HCT116 (cell line): Measurements from ENCODE around the gene DCLK3. TPM values are rescaled to one million over a fixed set of nuclear protein-coding genes. Genes with fewer than 3 reads are reported as not detected.

Source experiments
- ATAC-seq: fragments of 200-7000 bp; cut with Tn5 transposase; 2 replicates; pipeline ENCODE4 v1.9.1; 2020; ENCODE audit warnings: mild to moderate bottlenecking, moderate library complexity
- BruUV-seq: library from RNA; stranded (reverse); fragments of 400-500 nt; replicated peaks from 2 replicates; lab custom pipeline; 2021; lab: Mats Ljungman, UMichigan
- CTCF ChIA-PET: fragments of 300-600 bp; sonication (Branson Sonifier 250); formaldehyde crosslinking; loops from one replicate; lab custom pipeline; 2021; ENCODE audit warnings: antibody characterized with exemption; lab: Charles Lee
- POLR2A ChIA-PET: fragments of 300-600, 350-600 bp; sonication (Branson Sonifier 250); formaldehyde crosslinking; loops from one replicate; lab custom pipeline; 2021; ENCODE audit warnings: antibody characterized with exemption; lab: Charles Lee
- RAD21 ChIA-PET, 2 experiments: fragments of 300-600 bp; sonication (Branson Sonifier 250); formaldehyde crosslinking; loops; one replicate each; lab custom pipeline; 2023; ENCODE audit warnings: low total read pairs in 2 of 2; ENCODE audit not compliant: uncharacterized antibody in 2 of 2, unreplicated experiment in 2 of 2, low non-redundant PET in 1 of 2; lab: Charles Lee
- DNase-seq: peaks from one replicate; pipeline ENCODE4 v3.0.0-alpha.2; 2010; ENCODE audit warnings: low read depth, low spot score
- H2AFZ ChIP-seq: fragments of 200-600 bp; shearing (Covaris generic), sonication (generic); 2 replicates; pipeline ENCODE4 v1.6.1; 2017; ENCODE audit warnings: low read depth, mixed run types, mixed read lengths, antibody characterized with exemption, low read length; ENCODE audit not compliant: poor library complexity, severe bottlenecking
- H3K27ac ChIP-seq: 2 replicates; pipeline ENCODE4 v1.5.1; 2012; ENCODE audit warnings: low read depth, low read length
- H3K27me3 ChIP-seq: fragments of 200-600 bp; sonication (generic); 2 replicates; pipeline ENCODE4 v1.6.1; 2016; ENCODE audit warnings: mixed run types, low read length, mixed read lengths; ENCODE audit not compliant: insufficient read depth
- H3K36me3 ChIP-seq, 2 experiments: fragments of 200-500 bp in 1 of 2; fragments of 200-600 bp in 1 of 2; sonication (Bioruptor generic) in 1 of 2; sonication (generic) in 1 of 2; 2 replicates each; pipeline versions ENCODE4 v1.5.1 to v1.6.1; 2014 to 2016; ENCODE audit warnings: low read length in 2 of 2, inconsistent platforms in 1 of 2, mixed read lengths in 1 of 2, mixed run types in 1 of 2; ENCODE audit not compliant: insufficient read depth in 2 of 2, control insufficient read depth in 1 of 2
- H3K4me1 ChIP-seq, 2 experiments: fragments of 200-600 bp in 1 of 2; sonication (generic) in 1 of 2; 2 replicates each; pipeline versions ENCODE4 v1.5.1 to v1.6.1; 2012 to 2017; ENCODE audit warnings: low read length in 2 of 2, inconsistent platforms in 1 of 2, mild to moderate bottlenecking in 1 of 2, mixed read lengths in 1 of 2, mixed run types in 1 of 2, moderate library complexity in 1 of 2; ENCODE audit not compliant: insufficient read depth in 2 of 2, control insufficient read depth in 1 of 2
- H3K4me2 ChIP-seq: fragments of 200-600 bp; sonication (generic); 2 replicates; pipeline ENCODE4 v1.6.1; 2017; ENCODE audit warnings: mixed run types, low read length, mixed read lengths
- H3K4me3 ChIP-seq, 2 experiments: fragments of 200-600 bp in 1 of 2; sonication (generic) in 1 of 2; replicated peaks in 1 of 2; 2 replicates each; pipeline ENCODE4 v1.5.1; 2011 to 2016; ENCODE audit warnings: low read length in 2 of 2, control low read depth in 1 of 2, low read depth in 1 of 2, mild to moderate bottlenecking in 1 of 2, mixed read lengths in 1 of 2, mixed run types in 1 of 2
- H3K79me2 ChIP-seq: fragments of 200-600 bp; sonication (generic); 2 replicates; pipeline ENCODE4 v1.6.1; 2017; ENCODE audit warnings: mild to moderate bottlenecking, mixed run types, low read length, moderate library complexity, mixed read lengths; ENCODE audit not compliant: insufficient read depth
- H3K9ac ChIP-seq: fragments of 200-600 bp; sonication (generic); 2 replicates; pipeline ENCODE4 v1.6.1; 2016; ENCODE audit warnings: low read length, mixed read lengths
- H3K9me2 ChIP-seq: fragments of 200-600 bp; sonication (generic), shearing (Covaris generic); 2 replicates; pipeline ENCODE4 v1.6.1; 2017; ENCODE audit warnings: mixed run types, mild to moderate bottlenecking, moderate library complexity; ENCODE audit not compliant: insufficient read depth
- H3K9me3 ChIP-seq, 2 experiments: fragments of 200-500 bp in 1 of 2; fragments of 200-600 bp in 1 of 2; sonication (Bioruptor generic) in 1 of 2; sonication (generic) in 1 of 2; 2 replicates each; pipeline ENCODE4 v1.6.1; 2014 to 2017; ENCODE audit warnings: low read length in 2 of 2, mixed read lengths in 2 of 2, inconsistent platforms in 1 of 2, low read depth in 1 of 2, mild to moderate bottlenecking in 1 of 2, mixed run types in 1 of 2, moderate library complexity in 1 of 2; ENCODE audit not compliant: control insufficient read depth in 1 of 2, insufficient read depth in 1 of 2
- H4K20me1 ChIP-seq: fragments of 200-600 bp; sonication (generic), shearing (Covaris generic); 2 replicates; pipeline ENCODE4 v1.6.1; 2017; ENCODE audit warnings: mixed run types, mild to moderate bottlenecking, moderate library complexity; ENCODE audit not compliant: insufficient read depth
- CBX3 ChIP-seq: IDR thresholded peaks from 2 replicates; pipeline ENCODE4 v1.6.1; 2012; ENCODE audit warnings: low read depth
- CEBPB ChIP-seq: IDR thresholded peaks from 2 replicates; pipeline ENCODE4 v1.6.1; 2012; ENCODE audit warnings: low read depth
- CTCF ChIP-seq, 3 experiments: fragments of 200-600 bp in 1 of 3; sonication (generic) in 1 of 3; IDR thresholded peaks in 2 of 3; conservative IDR thresholded peaks in 1 of 3; 2 replicates each; pipeline ENCODE4 v1.5.1; 2012 to 2017; ENCODE audit warnings: low read depth in 2 of 3, low read length in 2 of 3, antibody characterized with exemption in 1 of 3, borderline replicate concordance in 1 of 3, control low read depth in 1 of 3, mild to moderate bottlenecking in 1 of 3, mixed read lengths in 1 of 3, mixed run types in 1 of 3, moderate library complexity in 1 of 3; ENCODE audit not compliant: insufficient read depth in 1 of 3
- EGR1 ChIP-seq: IDR thresholded peaks from 2 replicates; pipeline ENCODE4 v1.6.1; 2012; ENCODE audit warnings: low read depth
- ELF1 ChIP-seq: IDR thresholded peaks from 2 replicates; pipeline ENCODE4 v1.6.1; 2012; ENCODE audit warnings: low read depth, borderline replicate concordance
- EZH2 ChIP-seq: fragments of 200-600 bp; sonication (generic); IDR thresholded peaks from 2 replicates; pipeline ENCODE4 v1.6.1; 2017; ENCODE audit warnings: antibody characterized with exemption, mixed run types
- EZH2phosphoT487 ChIP-seq: fragments of 200-600 bp; IDR thresholded peaks from 2 replicates; pipeline ENCODE4 v1.6.1; 2018; ENCODE audit warnings: antibody characterized with exemption, borderline replicate concordance
- FOSL1 ChIP-seq: IDR thresholded peaks from 2 replicates; pipeline ENCODE4 v1.6.1; 2012; ENCODE audit warnings: low read depth
- POLR2A ChIP-seq: IDR thresholded peaks from 2 replicates; pipeline ENCODE4 v1.7.0; 2011; ENCODE audit warnings: borderline replicate concordance; ENCODE audit not compliant: insufficient read depth, insufficient read length; ENCODE audit errors: extremely low read depth
- REST ChIP-seq: IDR thresholded peaks from 2 replicates; pipeline ENCODE4 v1.6.1; 2012; ENCODE audit warnings: low read depth
- SIN3A ChIP-seq: IDR thresholded peaks from 2 replicates; pipeline ENCODE4 v1.6.1; 2012; ENCODE audit warnings: low read depth
- SP1 ChIP-seq: IDR thresholded peaks from 2 replicates; pipeline ENCODE4 v1.6.1; 2012; ENCODE audit warnings: low read depth
- SRF ChIP-seq: IDR thresholded peaks from 2 replicates; pipeline ENCODE4 v1.6.1; 2012; ENCODE audit warnings: low read depth
- TCF7L2 ChIP-seq: IDR thresholded peaks from 2 replicates; pipeline ENCODE4 v1.7.0; 2011; ENCODE audit warnings: borderline replicate concordance, inconsistent platforms; ENCODE audit not compliant: insufficient read depth, insufficient read length; ENCODE audit errors: extremely low read depth
- YY1 ChIP-seq: IDR thresholded peaks from 2 replicates; pipeline ENCODE4 v1.6.1; 2011; ENCODE audit warnings: low read length, low read depth, moderate library complexity, mild to moderate bottlenecking; ENCODE audit not compliant: insufficient replicate concordance; ENCODE audit errors: extremely low read depth
- ZBTB33 ChIP-seq: IDR thresholded peaks from 2 replicates; pipeline ENCODE4 v1.6.1; 2011; ENCODE audit warnings: mild to moderate bottlenecking, low read length, moderate library complexity; ENCODE audit not compliant: insufficient replicate concordance; ENCODE audit errors: extremely low read depth
- ZFX ChIP-seq: fragments of 450-650 bp; IDR thresholded peaks from 2 replicates; pipeline ENCODE4 v1.6.1; 2017
- ZNF274 ChIP-seq: fragments of 200-500 bp; sonication (Bioruptor generic); IDR thresholded peaks from 2 replicates; pipeline ENCODE4 v1.6.1; 2014; ENCODE audit warnings: mild to moderate bottlenecking, low read depth, low read length, inconsistent platforms
- intact Hi-C: fragments of 100-400 bp; cut with micrococcal nuclease; formaldehyde crosslinking; loops from 2 replicates; pipeline ENCODE4 v1.10.0; 2022
- total RNA-seq: library from RNA; stranded (reverse); gene quantifications from one replicate; pipeline ENCODE4 v1.2.1, GENCODE V29; 2021; ENCODE audit not compliant: unreplicated experiment
- TF ChIP-seq, protein P1 (sequence below): IDR thresholded peaks from 2 replicates; pipeline ENCODE4 v1.6.1; 2012
- TF ChIP-seq, protein P2 (sequence below): IDR thresholded peaks from 2 replicates; pipeline ENCODE4 v1.6.1; 2012

DCLK3 gene
- total RNA-seq, 1 experiment from 2014 or later: not detected

DNA sequence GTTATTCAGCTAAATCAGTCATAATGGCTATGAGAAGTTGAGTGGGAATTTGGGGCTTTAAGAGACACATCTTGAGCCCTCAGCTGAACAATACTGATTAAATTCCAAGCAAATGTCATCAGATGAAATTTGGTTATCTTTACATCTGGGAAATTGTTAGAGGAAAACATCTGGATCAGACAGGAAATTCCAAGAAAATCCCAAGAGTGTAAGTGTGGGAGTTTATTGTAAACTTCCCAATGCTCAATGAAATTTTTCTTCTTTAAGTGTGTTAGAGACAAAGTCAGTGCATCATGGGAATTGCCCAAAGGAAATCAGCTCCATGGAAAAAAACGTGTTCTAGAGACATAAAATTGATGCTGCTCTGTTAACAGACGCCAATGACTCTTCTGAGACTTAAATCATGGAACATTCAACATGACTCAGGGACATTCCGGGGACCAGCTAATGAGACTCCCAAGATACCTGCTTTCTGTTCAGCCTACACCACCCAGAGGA is 19.8 kb upstream of the DCLK3 start:
- ATAC-seq (no peak), DNase-seq (no peak)
- RAD21 ChIA-PET: no interaction called here
- Histone ChIP-seq H3K4me3 (no peak overlapping the region), H3K4me2 (no peak overlapping the region), H4K20me1 (no peaks in the 10 kb centered on the region), H3K27ac (no peak overlapping the region), H3K79me2 (no peaks in the 10 kb centered on the region), H3K9me3 (no peaks in the 10 kb centered on the region), H2AFZ (no peak overlapping the region), H3K36me3 (no peaks in the 10 kb centered on the region), H3K27me3 (peaks cover 41% of the 10 kb centered on the region), H3K9ac (no peak overlapping the region), H3K9me2 (no peaks in the 10 kb centered on the region), H3K4me1 (no peaks in the 10 kb centered on the region)
- POLR2A ChIA-PET: no interaction called here
- intact Hi-C loops: no loop called here
- no peak for TF ChIP-seq POLR2A
- no peak for TF ChIP-seq ZBTB33
- no peak for TF ChIP-seq FOSL1
- TF ChIP-seq EZH2phosphoT487: no peak
- no peak for TF ChIP-seq CEBPB
- TF ChIP-seq SRF: no peak
- no peak for TF ChIP-seq REST
- TF ChIP-seq TCF7L2: no peak
- no peak for TF ChIP-seq ZFX
- TF ChIP-seq, protein P1, sequence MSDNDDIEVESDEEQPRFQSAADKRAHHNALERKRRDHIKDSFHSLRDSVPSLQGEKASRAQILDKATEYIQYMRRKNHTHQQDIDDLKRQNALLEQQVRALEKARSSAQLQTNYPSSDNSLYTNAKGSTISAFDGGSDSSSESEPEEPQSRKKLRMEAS: no peak
- TF ChIP-seq SIN3A: no peak
- no peak for TF ChIP-seq ELF1
- no peak for TF ChIP-seq YY1
- TF ChIP-seq CTCF (IDR thresholded peaks at IDR 0.05 in 2 of 3, conservative IDR thresholded peaks at IDR 0.05 in 1 of 3; ENCODE audit: borderline replicate concordance in 1 of 3, insufficient read depth in 1 of 3, low read depth in 2 of 3, low read length in 2 of 3): no peak
- no peak for TF ChIP-seq CBX3
- no peak for TF ChIP-seq ZNF274
- TF ChIP-seq, protein P2, sequence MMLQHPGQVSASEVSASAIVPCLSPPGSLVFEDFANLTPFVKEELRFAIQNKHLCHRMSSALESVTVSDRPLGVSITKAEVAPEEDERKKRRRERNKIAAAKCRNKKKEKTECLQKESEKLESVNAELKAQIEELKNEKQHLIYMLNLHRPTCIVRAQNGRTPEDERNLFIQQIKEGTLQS: no peak
- no peak for TF ChIP-seq EZH2
- TF ChIP-seq EGR1: no peak
- no peak for TF ChIP-seq SP1
- BruUV-seq: no TSS peak
- CTCF ChIA-PET: no interaction called here
